Fibroblast of lung (primary cell): ENCODE results near the gene TAAR8. TPM values are rescaled to one million over a fixed set of nuclear protein-coding genes. Genes with fewer than 3 reads are reported as not detected.

Experiments used
- DNase-seq, 2 donors: peaks; one replicate each; pipeline versions ENCODE4 v3.0.0 to v3.0.0-alpha.2; 2010; ENCODE audit warnings: low read depth in 2 of 2
- H2AFZ ChIP-seq: 2 replicates; pipeline ENCODE4 v1.5.1; 2012; ENCODE audit warnings: low read length, control low read depth, inconsistent platforms
- H3K27ac ChIP-seq: 2 replicates; pipeline ENCODE4 v1.5.1; 2011; ENCODE audit warnings: low read length, control low read depth; ENCODE audit not compliant: insufficient read depth
- H3K27me3 ChIP-seq: 2 replicates; pipeline ENCODE4 v1.5.1; 2011; ENCODE audit warnings: mild to moderate bottlenecking, low read length; ENCODE audit not compliant: control insufficient read depth, insufficient read depth
- H3K36me3 ChIP-seq: 2 replicates; pipeline ENCODE4 v1.5.1; 2011; ENCODE audit warnings: low read length; ENCODE audit not compliant: control insufficient read depth, insufficient read depth
- H3K4me1 ChIP-seq: 2 replicates; pipeline ENCODE4 v1.5.1; 2011; ENCODE audit warnings: low read length; ENCODE audit not compliant: control insufficient read depth, insufficient read depth; ENCODE audit errors: extremely low read depth
- H3K4me2 ChIP-seq: 2 replicates; pipeline ENCODE4 v1.5.1; 2011; ENCODE audit warnings: low read length, control low read depth; ENCODE audit not compliant: insufficient read depth; ENCODE audit errors: extremely low read depth
- H3K4me3 ChIP-seq, 4 experiments: fragments of 200-600 bp in 1 of 4; sonication (generic) in 1 of 4; replicated peaks in 1 of 4; 2 replicates each; pipeline ENCODE4 v1.5.1; 2011 to 2016; ENCODE audit warnings: low read length in 4 of 4, low read depth in 3 of 4, mild to moderate bottlenecking in 3 of 4, control low read depth in 2 of 4, inconsistent platforms in 1 of 4, mixed read lengths in 1 of 4; ENCODE audit not compliant: insufficient read depth in 1 of 4; ENCODE audit errors: control extremely low read depth in 1 of 4
- H3K79me2 ChIP-seq: 2 replicates; pipeline ENCODE4 v1.5.1; 2012; ENCODE audit warnings: mild to moderate bottlenecking, low read length, inconsistent platforms; ENCODE audit not compliant: control insufficient read depth, insufficient read depth
- H3K9ac ChIP-seq: 2 replicates; pipeline ENCODE4 v1.5.1; 2011; ENCODE audit warnings: mild to moderate bottlenecking, low read length, control low read depth; ENCODE audit not compliant: insufficient read depth
- H3K9me3 ChIP-seq: 2 replicates; pipeline ENCODE4 v1.5.1; 2012; ENCODE audit warnings: low read depth, low read length; ENCODE audit not compliant: control insufficient read depth, insufficient read depth
- H4K20me1 ChIP-seq: 2 replicates; pipeline ENCODE4 v1.5.1; 2011; ENCODE audit warnings: low read length; ENCODE audit not compliant: control insufficient read depth, insufficient read depth; ENCODE audit errors: extremely low read depth
- CTCF ChIP-seq, 2 donors: IDR thresholded peaks in 1 of 2; conservative IDR thresholded peaks in 1 of 2; 1 replicate in 1 of 2; 2 replicates in 1 of 2; pipeline ENCODE4 v1.5.1; 2011 to 2012; ENCODE audit warnings: low read length in 2 of 2, control low read depth in 1 of 2, inconsistent platforms in 1 of 2, low read depth in 1 of 2, mild to moderate bottlenecking in 1 of 2
- EZH2 ChIP-seq: IDR thresholded peaks from 2 replicates; pipeline ENCODE4 v1.5.1; 2012; ENCODE audit warnings: low read length, control low read depth, mild to moderate bottlenecking; ENCODE audit errors: missing control alignments
- polyA plus RNA-seq, 2 donors: library from polyadenylated mRNA; depleted of rRNA in 1 of 2; stranded (reverse) in 1 of 2; unstranded in 1 of 2; fragments of >200 nt; gene quantifications; 2 replicates each; pipeline ENCODE4 v1.2.1, GENCODE V29; 2011 to 2012; ENCODE audit warnings: missing spikeins in 1 of 2
- total RNA-seq: library from RNA; depleted of rRNA; stranded (reverse); fragments of >200 nt; gene quantifications from 2 replicates; pipeline ENCODE4 v1.2.1, GENCODE V29; 2014

Gene TAAR8
- total and polyA plus RNA-seq, 2 donors (not counting 1 experiment from before 2014, with no cell fraction given): not detected

GRCh38 chr6:132511831-132512220 lies 40.6 kb upstream of the TAAR8 start:
- Histone ChIP-seq H3K9ac (no peak overlapping the region), H3K36me3 (no peaks in the 10 kb centered on the region), H3K4me3 (peak overlapping the region; percentile 79 to 92 (median 89)), H3K79me2 (peaks cover 52% of the 10 kb centered on the region), H3K9me3 (no peaks in the 10 kb centered on the region), H3K4me1 (no peaks in the 10 kb centered on the region), H4K20me1 (peaks cover 4% of the 10 kb centered on the region), H3K4me2 (peak overlapping the region; percentile 93), H2AFZ (no peak overlapping the region), H3K27me3 (peaks cover 4% of the 10 kb centered on the region), H3K27ac (no peak overlapping the region)
- TF ChIP-seq CTCF (conservative IDR thresholded peaks at IDR 0.05 in 1 of 2, IDR thresholded peaks at IDR 0.05 in 1 of 2; ENCODE audit: low read depth in 1 of 2, low read length in 2 of 2): no peak
- no peak for TF ChIP-seq EZH2
- no peak for DNase-seq

DNA sequence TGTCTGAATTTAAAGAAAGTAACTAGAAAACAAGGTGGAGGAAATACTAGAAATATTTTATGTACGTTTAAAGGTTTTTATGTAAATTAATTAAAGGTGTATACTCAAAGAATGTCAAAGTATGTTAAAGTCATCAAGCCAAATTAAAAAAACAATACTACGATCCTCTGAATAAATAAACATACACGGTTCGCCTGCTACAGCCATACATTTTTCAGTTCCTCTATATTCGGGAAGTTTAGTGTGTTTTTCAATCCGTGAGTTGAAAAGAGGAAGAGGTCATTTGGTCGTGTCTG lies 40.2 kb upstream of the TAAR8 start:
- Histone ChIP-seq H2AFZ (peak overlapping the region; percentile 19), H3K4me3 (peak overlapping the region; percentile 79 to 92 (median 89)), H3K27me3 (peaks cover 4% of the 10 kb centered on the region), H3K9me3 (no peaks in the 10 kb centered on the region), H3K4me1 (no peaks in the 10 kb centered on the region), H4K20me1 (peaks cover 4% of the 10 kb centered on the region), H3K4me2 (peak overlapping the region; percentile 93), H3K36me3 (no peaks in the 10 kb centered on the region), H3K9ac (peak overlapping the region; percentile 75), H3K79me2 (peaks cover 49% of the 10 kb centered on the region), H3K27ac (peak overlapping the region; percentile 61)
- TF ChIP-seq EZH2 (no peak), CTCF (conservative IDR thresholded peaks at IDR 0.05 in 1 of 2, IDR thresholded peaks at IDR 0.05 in 1 of 2; ENCODE audit: low read depth in 1 of 2, low read length in 2 of 2) (no peak)
- DNase-seq: no peak

GRCh38 chr6:132512638-132513632 lies 39.5 kb upstream of the TAAR8 start, which contains the start of gene STX7:
STX7 (minus strand) TSS chr6:132513116; CDS start chr6:132503530, 9,586 bp downstream.
- Histone ChIP-seq H4K20me1 (peaks cover 1% of the 10 kb centered on the region), H3K9ac (peak within 1 kb of the TSS; percentile 75), H3K27me3 (peaks cover 4% of the 10 kb centered on the region), H2AFZ (peak within 1 kb of the TSS; percentile 89), H3K79me2 (peaks cover 43% of the 10 kb centered on the region), H3K27ac (peak within 1 kb of the TSS; percentile 61), H3K9me3 (no peaks in the 10 kb centered on the region), H3K4me2 (peak within 1 kb of the TSS; percentile 93), H3K36me3 (no peaks in the 10 kb centered on the region), H3K4me3 (peak within 1 kb of the TSS; percentile 79 to 92 (median 89)), H3K4me1 (no peaks in the 10 kb centered on the region)
- peak; percentile 84 for DNase-seq
- TF ChIP-seq CTCF (conservative IDR thresholded peaks at IDR 0.05 in 1 of 2, IDR thresholded peaks at IDR 0.05 in 1 of 2; ENCODE audit: low read depth in 1 of 2, low read length in 2 of 2) (no peak), EZH2 (no peak)
